ENCODE data around the gene C12orf56.
A peak's percentile ranks its signal among the peaks of the same experiment; 100 is the strongest.

Gene C12orf56

GRCh38 chr12:64304571-64304970, 86.0 kb downstream of the C12orf56 start:
- DNase-seq (ENCODE audit: low spot score), result no peak

- DNase-seq (ENCODE audit: low spot score), result no peak
Observed at GRCh38 chr12:64299628-64300027, 90.9 kb downstream of the C12orf56 start.

GRCh38 chr12:64296301-64296700, 94.3 kb downstream of the C12orf56 start:
- no peak for DNase-seq (ENCODE audit: low spot score)

GRCh38 chr12:64293654-64294364, 96.7 kb downstream of the C12orf56 start:
- DNase-seq (ENCODE audit: low spot score), result no peak

GRCh38 chr12:64293174-64293573, 97.4 kb downstream of the C12orf56 start:
- DNase-seq (ENCODE audit: low spot score), result peak; percentile 15

GRCh38 chr12:64286521-64286920, 104.0 kb downstream of the C12orf56 start:
- no peak for DNase-seq (ENCODE audit: low spot score)

GRCh38 chr12:64284256-64284655, 106.3 kb downstream of the C12orf56 start:
- no peak for DNase-seq (ENCODE audit: low spot score)

- no peak for DNase-seq (ENCODE audit: low spot score)
Observed at GRCh38 chr12:64278421-64278820, 112.1 kb downstream of the C12orf56 start.

GRCh38 chr12:64273527-64274403, 116.8 kb downstream of the C12orf56 start:
- DNase-seq (ENCODE audit: low spot score), result peak; percentile 34

GRCh38 chr12:64270411-64270810, 120.1 kb downstream of the C12orf56 start:
- no peak for DNase-seq (ENCODE audit: low spot score)

- no peak for DNase-seq (ENCODE audit: low spot score)
Observed at GRCh38 chr12:64269161-64269560, 121.4 kb downstream of the C12orf56 start.

GRCh38 chr12:64268409-64268808, 122.1 kb downstream of the C12orf56 start:
- DNase-seq (ENCODE audit: low spot score), result no peak

GRCh38 chr12:64265839-64266238, 124.7 kb downstream of the C12orf56 start:
- DNase-seq (ENCODE audit: low spot score), result no peak

GRCh38 chr12:64261813-64262212, 128.7 kb downstream of the C12orf56 start:
- DNase-seq (ENCODE audit: low spot score), result no peak

- DNase-seq (ENCODE audit: low spot score), result no peak
Observed at GRCh38 chr12:64258576-64258975, 132.0 kb downstream of the C12orf56 start.

- DNase-seq (ENCODE audit: low spot score), result no peak
Observed at GRCh38 chr12:64256166-64256800, 134.3 kb downstream of the C12orf56 start.

GRCh38 chr12:64255249-64255648, 135.3 kb downstream of the C12orf56 start:
- DNase-seq (ENCODE audit: low spot score), result no peak

- DNase-seq (ENCODE audit: low spot score), result no peak
Observed at GRCh38 chr12:64253356-64253755, 137.2 kb downstream of the C12orf56 start.

- no peak for DNase-seq (ENCODE audit: low spot score)
Observed at GRCh38 chr12:64252681-64253080, 137.9 kb downstream of the C12orf56 start.

- no peak for DNase-seq (ENCODE audit: low spot score)
Observed at GRCh38 chr12:64243809-64244208, 146.7 kb downstream of the C12orf56 start.

GRCh38 chr12:64240781-64241180, 149.8 kb downstream of the C12orf56 start:
- DNase-seq (ENCODE audit: low spot score), result no peak

GRCh38 chr12:64237382-64237781, 153.2 kb downstream of the C12orf56 start:
- DNase-seq (ENCODE audit: low spot score), result no peak

GRCh38 chr12:64236549-64236948, 154.0 kb downstream of the C12orf56 start:
- DNase-seq (ENCODE audit: low spot score), result no peak
